IPS DF 6.9 (cell line): ENCODE measurements around the gene NRG3.

Experiments
- DNase-seq: peaks from one replicate; pipeline ENCODE4 v3.0.0-alpha.2; 2013; ENCODE audit warnings: low read depth, low spot score
- H3K27ac ChIP-seq: one replicate; pipeline ENCODE4 v1.5.1; 2013; ENCODE audit warnings: low read length, control low read depth
- H3K27me3 ChIP-seq: 2 replicates; pipeline ENCODE4 v1.6.1; 2013; ENCODE audit warnings: mild to moderate bottlenecking, low read length; ENCODE audit not compliant: control insufficient read depth, insufficient read depth
- H3K36me3 ChIP-seq: 2 replicates; pipeline ENCODE4 v1.6.1; 2013; ENCODE audit warnings: low read length; ENCODE audit not compliant: control insufficient read depth, insufficient read depth
- H3K4me1 ChIP-seq: 2 replicates; pipeline ENCODE4 v1.6.1; 2013; ENCODE audit warnings: low read length; ENCODE audit not compliant: control insufficient read depth, insufficient read depth
- H3K4me3 ChIP-seq: 2 replicates; pipeline ENCODE4 v1.5.1; 2013; ENCODE audit warnings: mild to moderate bottlenecking, low read length
- H3K9me3 ChIP-seq: 2 replicates; pipeline ENCODE4 v1.6.1; 2013; ENCODE audit warnings: low read length, inconsistent platforms; ENCODE audit not compliant: control insufficient read depth, insufficient read depth
- WGBS: extraction: QIAGEN DNeasy Blood & Tissue Kit; methylation state at CpG from one replicate; pipeline ENCODE4 v1.1.7; 2013; ENCODE audit warnings: mixed read lengths, missing lambda C conversion rate; ENCODE audit not compliant: insufficient read length, insufficient coverage; 5-methylcytosine and 5-hydroxymethylcytosine counted together

Gene NRG3

DNA sequence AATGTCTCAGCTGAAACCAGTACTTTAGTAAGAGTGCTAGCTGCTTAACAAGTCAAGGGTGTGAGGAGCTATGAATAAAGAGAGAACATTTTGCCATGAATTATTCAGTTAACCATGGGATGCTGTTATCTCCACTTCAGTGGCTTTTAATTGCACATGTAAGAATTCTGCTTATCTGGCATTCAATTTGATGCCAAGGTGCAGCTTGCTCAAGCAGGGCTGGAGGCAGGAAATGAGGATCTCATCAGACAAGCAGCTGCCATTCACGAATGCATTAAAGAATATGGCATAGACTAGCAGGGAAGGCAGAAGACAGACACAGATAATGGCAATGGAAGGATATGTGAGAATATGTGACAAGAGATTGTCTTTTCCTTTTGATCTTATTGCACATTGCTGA lies 697.8 kb downstream of the NRG3 start:
- no peak overlapping the region for H3K27ac ChIP-seq
- no peak overlapping the region for H3K4me3 ChIP-seq
- H3K27me3 ChIP-seq, result no peaks in the 10 kb centered on the region
- H3K9me3 ChIP-seq, result no peaks in the 10 kb centered on the region
- no peaks in the 10 kb centered on the region for H3K4me1 ChIP-seq
- no CpG with 5 or more reads among the region's 1 CpG for WGBS
- no peaks in the 10 kb centered on the region for H3K36me3 ChIP-seq
- DNase-seq, result no peak

- H3K4me1 ChIP-seq, result no peaks in the 10 kb centered on the region
- H3K27me3 ChIP-seq, result no peaks in the 10 kb centered on the region
- no peak overlapping the region for H3K27ac ChIP-seq
- DNase-seq, result no peak
- no CpG with 5 or more reads among the region's 2 CpGs for WGBS
- H3K9me3 ChIP-seq, result no peaks in the 10 kb centered on the region
- H3K36me3 ChIP-seq, result no peaks in the 10 kb centered on the region
- no peak overlapping the region for H3K4me3 ChIP-seq
Observed at GRCh38 chr10:82574081-82574480, 699.1 kb downstream of the NRG3 start.

- no CpG with 5 or more reads among the region's 3 CpGs for WGBS
- no peak overlapping the region for H3K27ac ChIP-seq
- no peak overlapping the region for H3K4me3 ChIP-seq
- no peaks in the 10 kb centered on the region for H3K4me1 ChIP-seq
- no peaks in the 10 kb centered on the region for H3K36me3 ChIP-seq
- DNase-seq, result no peak
- no peaks in the 10 kb centered on the region for H3K9me3 ChIP-seq
- H3K27me3 ChIP-seq, result no peaks in the 10 kb centered on the region
Observed at GRCh38 chr10:82575318-82575717, 700.3 kb downstream of the NRG3 start.

DNA sequence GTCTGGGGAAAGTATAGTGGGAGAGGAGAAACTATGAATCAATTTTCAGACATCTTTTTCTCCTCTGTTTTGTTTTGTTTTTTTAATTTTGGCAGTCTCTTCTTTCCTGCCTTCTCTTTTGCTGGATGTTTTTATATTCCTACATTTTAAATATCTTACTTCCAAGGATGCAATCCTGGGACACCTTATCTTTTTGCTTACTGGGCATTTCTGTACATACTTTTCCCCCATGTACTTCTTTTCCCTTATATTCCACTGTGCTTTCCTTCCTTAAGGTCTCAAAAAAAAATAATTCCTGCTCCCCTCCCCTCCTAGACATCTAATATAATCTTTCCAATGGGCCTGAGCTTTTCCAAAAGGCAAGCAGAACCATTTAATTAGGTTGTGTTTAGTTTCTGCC lies 701.1 kb downstream of the NRG3 start:
- DNase-seq, result no peak
- Histone ChIP-seq H3K4me3 (no peak overlapping the region), H3K36me3 (no peaks in the 10 kb centered on the region), H3K27ac (no peak overlapping the region), H3K4me1 (no peaks in the 10 kb centered on the region), H3K27me3 (no peaks in the 10 kb centered on the region), H3K9me3 (no peaks in the 10 kb centered on the region)

- Histone ChIP-seq H3K4me1 (no peaks in the 10 kb centered on the region), H3K27me3 (no peaks in the 10 kb centered on the region), H3K4me3 (no peak overlapping the region), H3K9me3 (no peaks in the 10 kb centered on the region), H3K27ac (no peak overlapping the region), H3K36me3 (no peaks in the 10 kb centered on the region)
- no peak for DNase-seq
- WGBS, result no CpG with 5 or more reads among the region's 3 CpGs
Observed at GRCh38 chr10:82581940-82582339, 706.9 kb downstream of the NRG3 start.

DNA sequence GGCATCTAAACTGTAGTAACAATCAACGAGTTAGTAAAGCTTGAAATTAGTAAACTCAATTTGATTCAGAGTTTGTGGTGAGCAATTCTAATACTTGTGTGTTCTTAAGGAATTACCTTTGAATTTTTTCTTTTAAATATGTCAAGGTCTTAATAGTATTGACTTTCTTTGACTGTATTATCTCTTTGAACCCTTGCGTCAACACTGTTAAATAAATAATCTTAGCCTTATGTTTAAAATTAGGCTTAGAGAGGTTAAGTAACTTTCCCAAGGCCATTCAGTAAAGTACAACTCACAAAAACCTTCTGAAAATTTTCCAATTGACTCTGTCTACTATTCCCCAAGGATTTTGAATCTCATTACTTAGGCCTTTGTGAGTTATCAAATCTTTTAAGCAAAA lies 716.4 kb downstream of the NRG3 start:
- Histone ChIP-seq H3K9me3 (no peaks in the 10 kb centered on the region), H3K36me3 (no peaks in the 10 kb centered on the region), H3K4me1 (no peaks in the 10 kb centered on the region), H3K4me3 (no peak overlapping the region), H3K27ac (no peak overlapping the region), H3K27me3 (no peaks in the 10 kb centered on the region)
- no CpG with 5 or more reads among the region's 2 CpGs for WGBS
- DNase-seq, result no peak

GRCh38 chr10:82597840-82598239 lies 722.8 kb downstream of the NRG3 start:
- no peak for DNase-seq
- no peaks in the 10 kb centered on the region for H3K9me3 ChIP-seq
- H3K36me3 ChIP-seq, result no peaks in the 10 kb centered on the region
- no peak overlapping the region for H3K27ac ChIP-seq
- H3K4me1 ChIP-seq, result no peaks in the 10 kb centered on the region
- no CpG with 5 or more reads among the region's 7 CpGs for WGBS
- no peak overlapping the region for H3K4me3 ChIP-seq
- H3K27me3 ChIP-seq, result no peaks in the 10 kb centered on the region

GRCh38 chr10:82609845-82610244 lies 734.9 kb downstream of the NRG3 start:
- Histone ChIP-seq H3K27ac (no peak overlapping the region), H3K4me1 (no peaks in the 10 kb centered on the region), H3K9me3 (no peaks in the 10 kb centered on the region), H3K4me3 (no peak overlapping the region), H3K36me3 (no peaks in the 10 kb centered on the region), H3K27me3 (no peaks in the 10 kb centered on the region)
- no peak for DNase-seq
- no CpG with 5 or more reads among the region's 3 CpGs for WGBS

DNA sequence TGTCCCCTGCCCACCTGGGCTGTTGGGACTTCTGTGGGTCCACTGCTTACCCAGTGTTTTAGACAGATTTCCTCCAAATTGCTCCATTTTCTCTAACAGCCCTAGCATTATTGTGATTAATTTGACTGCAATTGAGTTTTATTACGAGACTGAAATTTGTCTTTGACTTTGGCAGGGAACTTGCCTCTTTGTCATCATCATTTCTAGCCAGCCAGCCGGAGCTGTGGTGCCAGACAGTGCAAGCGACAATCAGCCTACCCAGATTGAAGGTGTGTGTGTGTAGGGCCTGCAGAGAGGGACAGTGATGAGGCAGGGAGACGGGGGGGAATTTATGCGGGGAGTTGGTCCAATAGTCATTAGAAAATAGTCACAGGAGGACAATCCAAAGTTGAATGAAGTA lies 743.0 kb downstream of the NRG3 start:
- no peak for DNase-seq
- no CpG with 5 or more reads among the region's 5 CpGs for WGBS
- Histone ChIP-seq H3K36me3 (no peaks in the 10 kb centered on the region), H3K27me3 (no peaks in the 10 kb centered on the region), H3K4me1 (no peaks in the 10 kb centered on the region; the same call in 1 of the 2 replicates), H3K4me3 (no peak overlapping the region), H3K27ac (no peak overlapping the region), H3K9me3 (no peaks in the 10 kb centered on the region)

GRCh38 chr10:82621680-82622079 lies 746.7 kb downstream of the NRG3 start:
- Histone ChIP-seq H3K4me3 (no peak overlapping the region), H3K27ac (no peak overlapping the region), H3K36me3 (no peaks in the 10 kb centered on the region), H3K27me3 (no peaks in the 10 kb centered on the region), H3K9me3 (no peaks in the 10 kb centered on the region), H3K4me1 (no peaks in the 10 kb centered on the region; the same call in 1 of the 2 replicates)
- no CpG with 5 or more reads among the region's 4 CpGs for WGBS
- DNase-seq, result no peak

DNA sequence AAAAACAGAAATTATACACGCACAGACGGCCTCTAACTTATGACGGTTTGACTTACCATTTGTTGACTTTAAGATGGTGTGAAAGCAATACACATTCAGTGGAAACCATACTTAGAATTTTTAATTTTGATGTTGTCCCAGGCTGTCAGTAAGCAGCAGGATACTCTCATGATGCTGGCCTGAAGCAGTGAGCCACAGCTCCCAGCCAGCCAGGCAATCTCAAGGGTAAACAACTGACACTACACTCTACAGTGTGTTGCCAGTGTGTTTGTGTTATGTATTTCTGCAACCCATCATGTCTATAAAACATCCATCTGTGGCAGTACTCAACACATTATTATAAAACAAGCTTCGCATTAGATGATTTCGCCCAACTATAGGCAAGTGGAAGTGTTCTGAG lies 747.5 kb downstream of the NRG3 start:
- Histone ChIP-seq H3K4me1 (no peaks in the 10 kb centered on the region; the same call in 1 of the 2 replicates), H3K4me3 (no peak overlapping the region), H3K27ac (no peak overlapping the region), H3K27me3 (no peaks in the 10 kb centered on the region), H3K9me3 (no peaks in the 10 kb centered on the region), H3K36me3 (no peaks in the 10 kb centered on the region)
- no peak for DNase-seq
- 100% methylated on average over 3 of the region's 5 CpGs for WGBS
